HEK293 (cell line): ENCODE data around the gene JMJD6.

ENCODE experiments used
- KLF9 ChIP-seq: fragments of 450-650 bp; formaldehyde crosslinking; IDR thresholded peaks from 2 replicates; pipeline ENCODE4 v1.5.1; 2016; ENCODE audit warnings: missing biosample characterization, missing genetic modification characterization, low read depth
- ZFHX2 ChIP-seq: fragments of 450-650 bp; formaldehyde crosslinking; conservative IDR thresholded peaks from 2 replicates; pipeline ENCODE4 v1.5.1; 2016; ENCODE audit warnings: missing biosample characterization, missing genetic modification characterization
- ZNF501 ChIP-seq: fragments of 450-650 bp; formaldehyde crosslinking; IDR thresholded peaks from 2 replicates; pipeline ENCODE4 v1.5.1; 2016; ENCODE audit warnings: missing biosample characterization, missing genetic modification characterization
- ZNF707 ChIP-seq: fragments of 450-650 bp; formaldehyde crosslinking; IDR thresholded peaks from 2 replicates; pipeline ENCODE4 v1.5.1; 2016; ENCODE audit warnings: missing biosample characterization, missing genetic modification characterization
- TF ChIP-seq, protein P1 (sequence below): fragments of 450-650 bp; formaldehyde crosslinking; IDR thresholded peaks from 2 replicates; pipeline ENCODE4 v1.5.1; 2016; ENCODE audit warnings: missing biosample characterization, missing genetic modification characterization

DNA sequence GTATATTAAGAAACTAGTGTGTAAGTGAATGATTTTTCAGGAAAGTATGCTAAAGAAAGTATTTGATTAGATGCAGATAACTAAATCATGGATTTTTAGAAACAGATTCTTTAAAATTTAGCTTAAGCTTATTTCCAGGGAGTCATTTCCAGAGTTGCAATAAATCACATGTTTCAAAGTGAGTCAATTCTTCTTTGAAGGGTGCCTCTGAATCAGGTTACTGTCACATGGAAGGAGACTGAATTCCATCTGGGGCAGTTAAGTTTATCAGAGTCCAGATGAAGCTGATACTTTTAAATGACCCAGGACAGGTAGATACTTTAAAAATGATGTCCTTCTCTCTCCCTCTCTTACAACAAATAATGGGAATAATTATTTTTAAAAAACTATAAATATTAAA is 16.6 kb upstream of the JMJD6 start:
- TF ChIP-seq ZNF501 (no peak), ZFHX2 (no peak), ZNF707 (tag by site-specific recombination) (no peak), KLF9 (tag by site-specific recombination) (no peak)
- TF ChIP-seq, protein P1, sequence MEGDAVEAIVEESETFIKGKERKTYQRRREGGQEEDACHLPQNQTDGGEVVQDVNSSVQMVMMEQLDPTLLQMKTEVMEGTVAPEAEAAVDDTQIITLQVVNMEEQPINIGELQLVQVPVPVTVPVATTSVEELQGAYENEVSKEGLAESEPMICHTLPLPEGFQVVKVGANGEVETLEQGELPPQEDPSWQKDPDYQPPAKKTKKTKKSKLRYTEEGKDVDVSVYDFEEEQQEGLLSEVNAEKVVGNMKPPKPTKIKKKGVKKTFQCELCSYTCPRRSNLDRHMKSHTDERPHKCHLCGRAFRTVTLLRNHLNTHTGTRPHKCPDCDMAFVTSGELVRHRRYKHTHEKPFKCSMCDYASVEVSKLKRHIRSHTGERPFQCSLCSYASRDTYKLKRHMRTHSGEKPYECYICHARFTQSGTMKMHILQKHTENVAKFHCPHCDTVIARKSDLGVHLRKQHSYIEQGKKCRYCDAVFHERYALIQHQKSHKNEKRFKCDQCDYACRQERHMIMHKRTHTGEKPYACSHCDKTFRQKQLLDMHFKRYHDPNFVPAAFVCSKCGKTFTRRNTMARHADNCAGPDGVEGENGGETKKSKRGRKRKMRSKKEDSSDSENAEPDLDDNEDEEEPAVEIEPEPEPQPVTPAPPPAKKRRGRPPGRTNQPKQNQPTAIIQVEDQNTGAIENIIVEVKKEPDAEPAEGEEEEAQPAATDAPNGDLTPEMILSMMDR: no peak
